Large intestine (tissue), 12 donors: Measurements from ENCODE around the gene SYVN1. TPM values are rescaled to one million over a fixed set of nuclear protein-coding genes. Genes with fewer than 3 reads are reported as not detected.
"Not testable (repeated sequence)": the region's sequence is repeated elsewhere in the genome, so short reads cannot be mapped to it uniquely, and the experiment has no call there.

Experiments
- DNase-seq, 2 donors: peaks; one replicate each; pipeline versions ENCODE4 v3.0.0 to v3.0.0-alpha.2; 2013
- H3K27ac ChIP-seq: one replicate; pipeline ENCODE4 v1.5.1; 2013; ENCODE audit warnings: low read length
- H3K27me3 ChIP-seq: 2 replicates; pipeline ENCODE4 v1.6.1; 2013; ENCODE audit warnings: low read length; ENCODE audit not compliant: control insufficient read depth, insufficient read depth
- H3K36me3 ChIP-seq: 2 replicates; pipeline ENCODE4 v1.6.1; 2013; ENCODE audit warnings: low read length; ENCODE audit not compliant: control insufficient read depth, insufficient read depth
- H3K4me1 ChIP-seq: one replicate; pipeline ENCODE4 v1.6.1; 2013; ENCODE audit warnings: low read length; ENCODE audit not compliant: control insufficient read depth, insufficient read depth
- H3K4me3 ChIP-seq: one replicate; pipeline ENCODE4 v1.5.1; 2013; ENCODE audit warnings: low read length
- H3K9me3 ChIP-seq: one replicate; pipeline ENCODE4 v1.6.1; 2013; ENCODE audit warnings: mild to moderate bottlenecking, low read depth, low read length, moderate library complexity; ENCODE audit not compliant: control insufficient read depth
- WGBS: methylation state at CpG from one replicate; pipeline ENCODE4 v1.1.5; 2013; ENCODE audit warnings: low lambda C conversion rate; ENCODE audit not compliant: insufficient coverage; 5-methylcytosine and 5-hydroxymethylcytosine counted together
- long read RNA-seq, 11 donors: transcript quantifications; one replicate each; lab custom pipeline, GENCODE V29; 2026
- polyA plus RNA-seq: library from polyadenylated mRNA; unstranded; fragments of 120-200 nt; gene quantifications from one replicate; pipeline ENCODE4 v1.2.1, GENCODE V29; 2013

Gene SYVN1
- polyA plus RNA-seq, result 37.9 TPM
- long read RNA-seq, donor 1, partial matches to known transcripts, result 0 of 1 reads
- long read RNA-seq, donor 1, other reads (novel, unspliced or antisense), result 0 of 1 reads
- long read RNA-seq, donor 2, partial matches to known transcripts, result 7 of 38 reads
- long read RNA-seq, donor 2, other reads (novel, unspliced or antisense), result 25 of 38 reads
- long read RNA-seq, donor 3, result 0 reads
- long read RNA-seq, donor 4, partial matches to known transcripts, result 0 of 1 reads
- long read RNA-seq, donor 4, other reads (novel, unspliced or antisense), result 0 of 1 reads
- long read RNA-seq, donor 5, partial matches to known transcripts, result 5 of 10 reads
- long read RNA-seq, donor 5, other reads (novel, unspliced or antisense), result 0 of 10 reads
- long read RNA-seq, donor 6, partial matches to known transcripts, result 5 of 6 reads
- long read RNA-seq, donor 6, other reads (novel, unspliced or antisense), result 0 of 6 reads
- long read RNA-seq, donor 7, partial matches to known transcripts, result 0 of 3 reads
- long read RNA-seq, donor 7, other reads (novel, unspliced or antisense), result 0 of 3 reads
- long read RNA-seq, donor 8, partial matches to known transcripts, result 8 of 12 reads
- long read RNA-seq, donor 8, other reads (novel, unspliced or antisense), result 0 of 12 reads
- long read RNA-seq, donor 9, partial matches to known transcripts, result 0 of 19 reads
- long read RNA-seq, donor 9, other reads (novel, unspliced or antisense), result 14 of 19 reads
- long read RNA-seq, donor 10, partial matches to known transcripts, result 0 of 3 reads
- long read RNA-seq, donor 10, other reads (novel, unspliced or antisense), result 0 of 3 reads
- long read RNA-seq, donor 11, partial matches to known transcripts, result 0 of 2 reads
- long read RNA-seq, donor 11, other reads (novel, unspliced or antisense), result 0 of 2 reads

DNA sequence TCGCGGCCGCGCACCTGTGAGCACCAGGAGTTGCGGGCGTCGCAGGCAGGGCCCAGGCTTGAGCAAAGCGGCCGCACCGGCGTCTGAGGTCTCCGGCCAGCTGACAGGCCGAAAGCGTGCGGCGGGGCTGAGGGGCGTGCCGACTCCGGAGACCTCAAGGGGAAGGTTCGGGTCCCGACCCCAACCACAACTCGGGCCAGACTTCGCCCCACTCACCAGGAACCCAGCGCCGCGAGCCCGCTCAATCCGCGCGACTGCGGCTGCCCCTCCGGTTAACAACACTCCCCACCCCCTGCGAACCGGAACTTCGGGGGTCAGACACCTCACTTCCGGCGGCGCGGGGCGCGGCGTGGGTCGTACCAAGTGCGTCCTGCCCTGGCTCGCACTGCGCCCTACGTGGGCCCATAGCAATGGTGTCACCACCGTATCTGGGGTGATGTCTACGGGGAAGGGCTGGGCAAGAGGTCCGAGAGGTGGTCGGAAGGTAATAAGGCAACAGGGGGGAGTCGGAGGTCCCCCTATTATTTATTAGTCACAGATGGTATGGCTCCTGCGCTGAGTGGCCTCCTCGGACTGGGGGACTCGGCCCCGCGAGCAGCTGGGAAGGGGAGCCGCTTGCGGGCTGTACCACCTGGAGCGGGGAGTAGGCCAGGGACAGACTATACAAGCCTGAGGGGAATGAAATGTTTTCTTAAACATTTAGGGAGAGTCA, at the start of gene SYVN1:
Gene SYVN1 (minus strand): TSS at position 280 of the 712 bp plus-strand sequence. CDS start 918 bp downstream, outside the sequence.
- H3K4me3 ChIP-seq, result peak within 1 kb of the TSS; percentile 99
- peaks cover 36% of the 10 kb centered on the region for H3K36me3 ChIP-seq
- DNase-seq, result peak; percentile 88 to 98
- no peaks in the 10 kb centered on the region for H3K27me3 ChIP-seq
- peak within 1 kb of the TSS; percentile 96 for H3K27ac ChIP-seq
- H3K9me3 ChIP-seq, result no peaks in the 10 kb centered on the region
- WGBS, result no CpG with 5 or more reads among the region's 60 CpGs
- peaks cover 22% of the 10 kb centered on the region for H3K4me1 ChIP-seq

DNA sequence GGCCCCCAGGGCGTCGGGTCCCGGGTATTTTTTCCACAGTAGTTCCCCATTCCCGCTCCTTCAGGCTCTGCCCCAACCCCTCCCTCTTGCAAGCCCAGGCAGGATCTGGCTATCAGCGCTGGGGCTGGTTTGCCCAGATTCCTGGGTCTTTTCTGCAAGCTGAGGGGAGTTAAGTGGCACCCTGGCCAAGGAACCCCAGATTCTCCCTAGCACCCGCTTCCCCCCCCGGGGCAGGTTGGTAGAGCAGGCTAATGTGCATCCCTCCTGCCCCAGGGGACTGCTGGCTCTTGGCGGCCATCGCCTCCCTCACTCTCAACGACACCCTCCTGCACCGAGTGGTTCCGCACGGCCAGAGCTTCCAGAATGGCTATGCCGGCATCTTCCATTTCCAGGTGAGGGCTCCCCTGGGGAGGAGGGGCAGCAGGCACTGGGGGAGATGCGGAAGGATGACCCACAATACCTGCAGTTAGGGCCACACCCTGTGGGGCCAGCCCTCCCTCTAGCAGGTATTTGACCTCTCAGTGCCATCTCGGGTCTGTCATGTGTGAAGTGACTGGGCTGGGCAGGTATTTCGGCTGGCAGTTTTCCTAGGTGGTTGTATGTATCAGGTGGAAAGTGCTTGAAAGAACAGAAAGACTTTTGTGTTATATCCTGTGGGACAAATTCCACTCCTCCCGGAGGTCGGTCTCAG, 49.0 kb upstream of the SYVN1 start:
- peaks cover 3% of the 10 kb centered on the region for H3K9me3 ChIP-seq
- no peaks in the 10 kb centered on the region for H3K27me3 ChIP-seq
- peak; percentile 62 to 76 for DNase-seq
- peaks cover 17% of the 10 kb centered on the region for H3K4me1 ChIP-seq
- peak overlapping the region; percentile 93 for H3K4me3 ChIP-seq
- WGBS, result no CpG with 5 or more reads among the region's 19 CpGs
- H3K36me3 ChIP-seq, result peaks cover 36% of the 10 kb centered on the region
- peak overlapping the region; percentile 98 for H3K27ac ChIP-seq

DNA sequence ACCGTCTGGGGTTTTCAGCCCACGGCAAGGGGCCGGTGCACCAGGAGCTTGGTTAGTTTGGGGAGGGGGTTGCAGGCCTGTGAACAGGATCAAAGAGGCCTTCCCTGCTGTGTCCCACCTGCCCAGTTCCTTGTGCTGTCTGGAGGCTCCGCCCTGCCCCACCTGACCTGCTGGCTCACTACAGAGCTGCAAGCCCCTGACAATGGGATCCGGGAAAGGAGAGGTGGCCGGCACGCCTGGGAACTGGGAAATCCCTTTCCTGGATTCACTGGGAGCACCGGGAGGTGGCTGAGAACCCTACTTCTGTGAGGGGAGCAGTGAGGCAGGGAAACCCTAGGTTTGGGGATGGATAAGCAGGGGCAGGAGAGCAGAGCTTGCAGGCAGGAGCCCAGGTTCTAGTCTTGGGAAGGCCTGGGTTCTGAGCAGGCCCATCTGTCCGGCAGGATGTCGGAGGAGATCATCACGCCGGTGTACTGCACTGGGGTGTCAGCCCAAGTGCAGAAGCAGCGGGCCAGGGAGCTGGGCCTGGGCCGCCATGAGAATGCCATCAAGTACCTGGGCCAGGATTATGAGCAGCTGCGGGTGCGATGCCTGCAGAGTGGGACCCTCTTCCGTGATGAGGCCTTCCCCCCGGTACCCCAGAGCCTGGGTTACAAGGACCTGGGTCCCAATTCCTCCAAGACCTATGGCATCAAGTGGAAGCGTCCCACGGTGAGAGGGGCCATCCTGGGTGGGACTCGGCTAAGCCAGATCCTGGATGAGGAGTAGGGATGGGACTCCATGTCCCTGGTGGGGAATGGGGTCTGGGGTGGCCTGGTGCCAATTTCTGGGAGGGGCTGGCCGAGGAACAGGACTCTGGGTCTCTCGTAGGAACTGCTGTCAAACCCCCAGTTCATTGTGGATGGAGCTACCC, 48.2 kb upstream of the SYVN1 start:
- Histone ChIP-seq H3K9me3 (peaks cover 3% of the 10 kb centered on the region), H3K27me3 (no peaks in the 10 kb centered on the region), H3K36me3 (peaks cover 29% of the 10 kb centered on the region), H3K4me1 (peaks cover 17% of the 10 kb centered on the region), H3K27ac (peak overlapping the region; percentile 98), H3K4me3 (peak overlapping the region; percentile 93)
- DNase-seq, result peak; percentile 59 to 75
- WGBS, result no CpG with 5 or more reads among the region's 23 CpGs

DNA sequence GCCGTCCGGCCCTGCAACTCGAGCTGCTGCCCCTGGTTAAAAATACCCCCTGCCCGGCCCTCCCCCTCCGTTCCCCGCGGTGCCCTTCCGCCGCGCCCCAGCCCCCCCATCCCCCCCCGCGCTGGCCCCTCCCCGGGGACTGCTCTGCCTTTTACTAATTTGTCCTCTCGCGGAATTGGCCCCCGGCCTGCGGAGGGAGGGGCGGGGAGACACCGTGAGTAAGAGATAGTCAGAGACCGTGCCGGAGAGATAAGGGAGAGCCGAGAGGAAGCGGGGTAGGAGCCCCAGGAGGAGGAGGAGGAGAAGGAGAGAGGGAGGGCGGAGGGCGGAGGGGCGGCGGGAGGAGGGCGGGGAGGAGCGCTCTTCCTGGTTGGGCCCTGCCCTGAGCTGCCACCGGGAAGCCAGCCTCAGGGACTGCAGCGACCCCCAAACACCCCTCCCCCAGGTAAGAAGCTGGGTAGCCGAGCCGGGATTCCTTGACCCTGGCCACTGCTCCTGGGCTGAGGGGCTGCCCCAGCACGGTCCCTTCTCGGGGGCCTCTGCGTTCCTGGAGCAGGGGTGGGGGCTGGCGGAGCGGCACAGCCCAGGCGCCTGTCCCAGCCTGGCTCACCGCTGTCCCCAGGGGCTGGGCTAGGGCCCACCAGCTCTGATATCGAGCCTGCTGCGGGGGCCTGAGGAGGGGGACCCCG, 47.4 kb upstream of the SYVN1 start, which contains the start of gene CAPN1:
Gene CAPN1 (plus strand): TSS at position 360 of the 689 bp plus-strand sequence. CDS start 774 bp downstream, outside the sequence.
- H3K27ac ChIP-seq, result peak within 1 kb of the TSS; percentile 98
- H3K4me3 ChIP-seq, result peak within 1 kb of the TSS; percentile 93
- peaks cover 3% of the 10 kb centered on the region for H3K9me3 ChIP-seq
- H3K36me3 ChIP-seq, result peaks cover 22% of the 10 kb centered on the region
- no CpG with 5 or more reads among the region's 43 CpGs for WGBS
- peak; percentile 80 to 92 for DNase-seq
- peaks cover 17% of the 10 kb centered on the region for H3K4me1 ChIP-seq
- H3K27me3 ChIP-seq, result no peaks in the 10 kb centered on the region

DNA sequence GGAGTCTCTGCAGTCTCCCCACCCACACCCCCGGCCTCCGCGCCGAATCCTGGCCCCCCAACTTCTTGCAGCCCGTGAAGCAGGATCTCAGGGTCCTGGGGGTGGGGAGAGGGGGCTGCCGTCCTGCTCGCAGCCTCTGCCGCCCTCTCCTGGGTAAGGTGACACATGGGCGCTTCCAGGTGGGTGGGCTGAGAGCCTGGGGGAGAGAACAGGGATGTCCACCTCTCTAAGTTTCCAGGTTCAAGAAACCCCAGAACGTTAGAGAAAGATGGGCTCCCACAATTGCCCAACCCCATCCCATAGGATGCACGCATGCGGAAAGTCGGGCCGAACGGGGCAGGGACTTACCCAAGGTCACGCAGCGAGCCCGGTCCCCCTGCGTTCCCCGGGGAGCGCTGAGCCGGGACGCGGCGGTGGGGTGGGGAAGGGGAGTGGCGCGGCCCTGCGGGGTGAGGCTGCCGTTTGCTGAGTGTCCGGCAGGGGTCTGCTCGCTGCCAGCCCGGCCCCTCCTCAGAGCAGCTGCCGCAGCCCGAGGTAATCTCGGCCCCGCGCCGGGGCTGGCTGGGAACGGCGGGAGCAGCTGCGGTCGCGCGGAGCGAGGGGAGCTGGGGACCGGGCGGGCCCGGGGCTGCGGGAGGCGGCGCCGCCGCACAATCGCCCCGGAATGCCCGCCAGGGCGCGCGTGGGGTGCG, 46.7 kb upstream of the SYVN1 start:
- DNase-seq, result peak; percentile 49 to 74
- Histone ChIP-seq H3K27ac (peak overlapping the region; percentile 31), H3K27me3 (no peaks in the 10 kb centered on the region), H3K36me3 (peaks cover 15% of the 10 kb centered on the region), H3K4me1 (peaks cover 17% of the 10 kb centered on the region), H3K4me3 (peak overlapping the region; percentile 93), H3K9me3 (peaks cover 3% of the 10 kb centered on the region)
- WGBS, result no CpG with 5 or more reads among the region's 60 CpGs

DNA sequence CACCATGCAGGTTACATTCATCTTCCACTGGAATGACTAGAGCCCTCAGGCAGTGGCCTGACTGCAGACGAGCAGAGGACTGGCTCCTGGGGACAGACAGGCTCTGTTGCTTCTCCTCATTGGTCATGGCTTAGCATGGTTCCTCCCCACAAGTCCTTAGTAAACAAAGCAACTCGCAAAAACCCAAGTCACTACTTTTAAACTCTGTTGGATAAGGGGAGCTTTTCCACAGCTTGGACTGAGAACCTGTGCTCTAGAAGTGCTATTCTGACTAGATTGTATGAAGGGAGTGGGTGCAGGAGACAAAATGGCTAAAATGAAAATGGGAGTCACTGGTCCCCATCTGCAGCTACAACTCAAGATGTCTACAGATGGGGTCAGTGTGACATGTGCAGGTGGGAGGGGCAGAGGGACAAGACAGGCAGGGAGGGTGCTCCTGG, 40.3 kb upstream of the SYVN1 start:
- not testable (repeated sequence) for H3K27ac ChIP-seq, H3K4me3 ChIP-seq, H3K9me3 ChIP-seq, H3K27me3 ChIP-seq, H3K36me3 ChIP-seq, DNase-seq, H3K4me1 ChIP-seq
- no CpG with 5 or more reads among the region's 2 CpGs for WGBS

DNA sequence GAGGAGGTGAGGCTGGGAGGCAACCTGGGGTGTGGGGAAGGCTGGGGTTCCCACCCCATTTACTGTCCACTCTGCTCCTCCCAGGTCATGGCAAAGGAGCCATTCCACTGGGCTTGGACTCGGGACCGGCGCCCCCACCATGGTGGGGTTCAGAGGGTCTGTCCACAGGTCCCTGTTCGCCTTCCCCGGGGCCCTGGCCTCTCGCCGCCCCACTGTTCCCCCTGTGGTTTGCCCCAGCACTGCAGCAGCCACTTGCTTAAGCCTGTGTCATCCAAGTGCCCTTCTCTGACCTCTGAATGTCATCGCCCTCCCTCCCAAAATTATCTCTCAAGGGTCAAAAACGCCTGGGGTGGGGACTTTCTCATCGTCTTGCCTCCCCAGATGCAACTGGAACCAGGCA, 38.3 kb upstream of the SYVN1 start:
- Histone ChIP-seq H3K4me3 (no peak overlapping the region), H3K27me3 (no peaks in the 10 kb centered on the region), H3K36me3 (no peaks in the 10 kb centered on the region), H3K27ac (no peak overlapping the region), H3K4me1 (no peaks in the 10 kb centered on the region), H3K9me3 (no peaks in the 10 kb centered on the region)
- DNase-seq, result no peak
- no CpG with 5 or more reads among the region's 10 CpGs for WGBS

DNA sequence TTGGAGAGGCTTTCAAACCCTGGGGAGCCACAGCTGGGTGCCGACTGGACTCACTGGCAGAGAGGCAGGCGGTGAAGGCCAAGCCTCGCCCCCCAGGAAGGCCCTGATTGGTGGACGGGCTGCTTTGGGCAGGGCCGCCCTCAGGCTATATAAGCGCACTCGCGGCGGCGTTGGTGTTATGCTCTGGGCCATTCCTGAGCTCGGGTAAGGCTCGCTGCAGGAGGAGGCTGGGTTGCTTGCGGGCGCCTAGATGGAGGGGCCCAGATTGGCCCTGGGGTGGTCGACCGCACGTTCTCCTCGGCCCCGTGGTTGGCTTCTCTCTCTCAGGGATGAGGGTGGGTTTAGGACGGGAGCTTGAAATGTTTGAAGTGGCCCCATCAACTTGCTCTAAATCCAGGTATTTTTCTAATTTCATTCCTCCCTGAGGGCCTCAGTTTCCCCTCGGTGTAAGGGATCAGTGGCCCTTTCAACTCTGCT, 35.8 kb upstream of the SYVN1 start, which contains the start of gene SPDYC:
Gene SPDYC (plus strand): TSS at position 176 of the 477 bp plus-strand sequence. CDS start 1,125 bp downstream, outside the sequence.
- H3K4me1 ChIP-seq, result peaks cover 7% of the 10 kb centered on the region
- no peaks in the 10 kb centered on the region for H3K27me3 ChIP-seq
- H3K4me3 ChIP-seq, result no peak within 1 kb of the TSS
- H3K36me3 ChIP-seq, result no peaks in the 10 kb centered on the region
- no peak for DNase-seq
- H3K9me3 ChIP-seq, result no peaks in the 10 kb centered on the region
- no CpG with 5 or more reads among the region's 21 CpGs for WGBS
- no peak within 1 kb of the TSS for H3K27ac ChIP-seq
